HG02759 (cell line): ENCODE measurements around the gene LIG4.
A peak's percentile ranks its signal among the peaks of the same experiment; 100 is the strongest.
"Not testable (repeated sequence)": the region's sequence is repeated elsewhere in the genome, so short reads cannot be mapped to it uniquely, and the experiment has no call there.

Experiments used
- ATAC-seq: cut with Tn5 transposase; IDR thresholded peaks from one replicate; pipeline ENCODE4 v1.9.1; 2021; ENCODE audit warnings: mild to moderate bottlenecking, moderate library complexity; ENCODE audit not compliant: unreplicated experiment

Gene LIG4

DNA sequence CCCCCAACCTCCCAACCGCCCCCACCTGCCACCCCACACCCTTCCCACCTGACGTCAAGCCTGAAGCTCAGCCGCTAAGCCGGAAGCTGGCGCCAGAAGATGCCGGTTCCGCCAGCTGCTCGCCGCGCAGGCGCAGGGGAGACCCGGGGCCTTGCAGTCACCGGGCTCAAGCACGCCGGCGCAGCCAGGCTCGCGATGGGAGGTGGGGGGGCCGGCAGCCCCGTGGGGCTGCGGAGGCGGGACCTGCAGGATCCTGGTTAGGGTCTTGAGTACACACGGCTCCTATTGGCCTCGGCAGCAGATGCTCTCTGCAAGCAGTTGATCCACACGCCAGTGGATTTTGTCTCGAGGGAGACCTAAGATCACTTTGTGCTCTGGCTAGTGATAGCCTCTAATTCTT lies at the start of gene LIG4:
LIG4 (minus strand) TSS at position 101 of the 400 bp plus-strand sequence. CDS start 4,268 bp downstream, outside the sequence.
- ATAC-seq: peak; percentile 74

DNA sequence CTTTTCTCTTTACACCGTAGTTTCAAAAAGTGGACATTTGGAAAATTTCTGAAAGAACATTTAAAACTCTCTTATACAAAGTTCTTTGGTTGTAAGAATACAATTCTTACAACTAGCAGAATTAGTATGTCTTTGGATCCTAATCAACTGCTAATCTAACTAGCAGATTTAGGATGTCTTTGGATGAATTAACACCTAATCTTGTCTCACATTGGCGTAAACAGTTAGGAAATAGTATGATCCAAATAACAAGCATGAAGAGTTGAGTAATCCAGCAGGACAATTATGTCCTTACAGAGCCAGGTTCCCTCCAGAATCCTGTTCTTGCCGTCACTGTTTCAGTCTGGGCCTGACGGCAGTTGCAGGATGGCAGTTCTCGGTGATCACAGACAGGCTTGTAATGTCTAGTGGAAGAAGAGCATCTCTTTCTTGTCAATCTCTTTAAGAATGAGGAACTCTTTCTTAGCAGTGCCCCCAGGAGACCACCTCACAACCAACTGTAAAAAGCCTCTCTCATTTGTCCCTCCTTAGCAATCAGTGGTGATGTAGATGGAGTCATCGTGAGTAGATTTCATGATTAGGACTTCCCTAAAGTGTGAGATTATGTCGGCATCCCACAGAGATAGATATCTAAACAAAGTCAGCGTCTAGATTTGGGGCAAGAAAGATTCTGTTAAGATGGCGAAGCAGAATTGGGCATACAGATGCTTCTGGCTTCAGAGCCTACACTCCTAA lies 48.5 kb upstream of the LIG4 start:
- ATAC-seq: no peak

DNA sequence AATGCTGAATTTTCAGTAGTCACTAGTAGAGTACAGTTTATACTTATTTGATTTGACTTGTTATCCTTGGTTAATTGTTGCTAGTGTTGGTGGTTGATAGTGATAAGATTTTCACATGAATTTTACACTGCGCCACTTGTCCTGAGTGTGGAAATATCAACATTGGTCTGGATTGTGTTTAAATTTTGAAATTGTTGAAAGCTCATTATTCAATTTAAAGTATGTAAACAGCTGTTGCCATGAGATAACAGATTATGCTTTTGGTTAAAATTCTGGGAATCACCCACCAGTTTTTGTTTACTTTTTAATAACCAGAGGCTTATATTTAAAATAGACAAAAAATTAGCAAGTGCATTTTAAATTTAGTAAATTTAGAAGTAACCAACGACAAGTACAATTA lies 41.9 kb upstream of the LIG4 start:
- ATAC-seq: no peak

DNA sequence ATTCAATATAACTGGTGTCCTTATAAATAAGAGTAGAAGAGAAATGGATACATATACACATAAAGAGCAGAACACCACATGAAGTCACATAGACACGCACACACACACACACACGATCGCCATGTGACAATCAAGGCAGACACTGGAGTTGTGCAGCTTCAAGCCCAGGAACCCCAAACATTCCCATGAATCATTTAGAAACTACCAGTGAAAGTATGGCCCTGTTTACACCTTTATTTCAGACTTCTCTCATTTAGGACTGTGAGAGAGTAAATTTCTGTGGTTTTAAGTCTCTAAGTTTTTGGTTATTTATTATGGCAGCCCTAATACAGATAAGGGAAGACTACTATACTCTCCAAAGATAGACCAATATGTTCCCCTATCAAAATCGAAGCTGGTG lies 33.8 kb upstream of the LIG4 start:
- peak; percentile 87 for ATAC-seq

DNA sequence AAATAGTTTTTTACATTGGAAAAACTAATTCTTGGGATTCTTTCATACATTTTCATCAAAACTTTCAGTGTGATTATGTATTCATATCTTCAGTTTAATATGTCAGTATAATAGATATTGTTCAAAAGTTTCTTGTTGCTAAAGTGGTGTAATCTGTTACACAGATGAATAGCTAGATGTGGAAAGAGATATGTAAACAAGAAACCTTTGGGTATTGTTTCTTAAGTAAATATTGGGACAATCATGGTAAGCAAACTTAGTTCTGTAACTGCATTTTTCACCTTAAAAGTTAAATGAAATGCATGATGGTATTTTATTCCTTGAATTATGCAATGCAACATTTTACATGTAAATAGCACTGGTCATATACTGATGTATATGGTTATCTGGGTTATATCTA lies 15.0 kb upstream of the LIG4 start:
- ATAC-seq: no peak

DNA sequence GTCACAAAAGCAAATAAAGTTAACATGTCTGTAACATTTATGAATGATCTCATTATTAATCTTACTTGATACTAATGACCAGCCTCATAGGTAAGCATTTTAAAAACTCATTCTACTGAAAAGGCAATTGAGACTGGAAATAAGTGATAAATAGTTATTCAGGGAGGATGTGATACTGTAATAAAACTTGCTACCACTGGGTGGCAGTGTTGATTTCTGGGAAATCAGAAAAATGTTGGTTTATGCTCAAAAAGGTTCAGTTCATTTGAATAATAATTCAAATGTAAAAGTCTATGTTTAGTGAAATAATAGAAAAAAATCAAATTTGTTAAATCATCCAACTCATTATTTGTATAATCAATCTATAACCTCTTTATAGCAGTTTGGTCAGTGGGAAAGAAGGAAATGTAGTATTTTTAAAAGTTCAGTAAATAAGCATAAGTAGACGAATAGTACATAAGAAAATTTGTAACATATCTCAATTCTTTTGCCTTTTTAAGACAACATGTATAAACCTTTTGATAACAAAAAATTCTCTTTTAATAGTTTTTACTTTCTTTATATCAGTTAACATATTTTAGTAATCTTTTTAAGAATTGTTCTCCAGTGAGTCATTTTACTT lies 12.4 kb upstream of the LIG4 start:
- ATAC-seq: no peak

DNA sequence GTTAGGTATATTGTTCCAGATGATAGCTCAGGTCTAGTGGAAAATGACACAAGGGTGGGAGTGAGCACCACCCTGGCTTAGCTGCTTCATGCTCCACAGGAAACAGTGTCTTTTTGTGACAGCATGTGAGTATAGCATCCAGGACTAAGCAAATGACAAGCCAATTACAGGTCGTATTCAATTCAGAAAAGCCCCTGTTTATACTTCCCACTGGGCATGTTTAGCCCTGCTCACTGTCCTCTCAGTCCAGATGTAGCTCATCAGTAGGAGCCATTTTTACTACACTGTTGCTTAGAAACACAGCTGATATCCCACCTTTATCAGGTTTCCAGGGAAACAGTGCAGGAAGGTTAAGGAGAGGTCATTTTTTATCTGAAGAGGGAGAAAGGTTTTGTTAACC lies 10.8 kb upstream of the LIG4 start:
- peak; percentile 56 for ATAC-seq

DNA sequence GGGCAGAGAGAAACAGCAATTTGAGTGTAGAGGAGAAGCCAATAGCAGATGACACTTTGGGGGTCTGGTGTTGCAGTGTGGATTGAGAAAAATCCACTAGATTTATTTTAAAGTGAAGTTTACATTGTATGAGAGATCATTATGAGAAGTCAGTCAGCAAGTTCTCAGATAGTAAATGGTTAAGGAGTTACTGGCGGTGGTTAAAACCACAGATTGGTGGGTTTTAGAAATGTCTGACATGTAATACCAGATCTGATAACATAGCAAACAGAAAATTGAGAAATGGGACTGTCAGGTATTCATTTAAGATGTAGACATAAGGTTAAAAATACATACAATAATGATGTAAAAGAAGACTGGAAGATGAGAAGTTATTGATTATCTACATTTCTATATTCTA lies 10.1 kb upstream of the LIG4 start:
- ATAC-seq: peak; percentile 68

DNA sequence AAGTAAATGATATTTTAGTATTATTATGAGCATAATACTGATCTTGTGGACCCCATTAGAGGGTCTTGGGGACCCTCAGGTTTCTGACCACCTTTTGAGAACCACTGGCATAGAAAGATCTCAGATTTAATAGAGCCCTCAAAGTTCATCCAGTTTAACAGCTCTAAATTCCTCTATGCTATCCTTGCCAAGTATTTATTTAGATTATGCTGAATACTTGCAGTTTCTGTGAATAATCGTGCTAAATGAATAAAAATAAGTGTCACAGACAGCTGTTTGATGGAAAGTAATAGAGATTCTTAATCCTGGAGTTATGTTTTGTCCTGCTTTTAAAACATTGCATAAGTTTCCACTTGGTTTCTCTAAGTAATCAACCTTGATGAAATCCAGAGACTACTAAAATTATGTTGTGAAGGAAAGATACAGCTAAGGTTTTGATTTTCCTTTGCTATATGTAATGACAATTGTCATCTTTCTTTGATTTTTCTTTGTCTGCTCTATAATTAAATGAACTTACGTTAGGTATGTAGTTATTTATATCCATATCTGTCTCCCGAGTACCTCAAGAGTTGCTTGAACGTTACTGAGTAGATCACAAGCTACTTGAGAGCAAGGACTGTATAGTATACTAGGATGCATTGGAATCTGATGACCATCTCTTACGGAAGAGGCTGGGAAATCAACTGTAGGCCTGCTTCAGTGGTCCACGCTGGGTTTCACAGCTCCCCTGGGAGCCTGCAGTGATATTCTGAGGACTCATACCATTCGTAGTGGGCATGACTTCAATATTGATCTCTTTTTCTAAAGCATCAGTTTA lies 8.6 kb upstream of the LIG4 start:
- no peak for ATAC-seq

DNA sequence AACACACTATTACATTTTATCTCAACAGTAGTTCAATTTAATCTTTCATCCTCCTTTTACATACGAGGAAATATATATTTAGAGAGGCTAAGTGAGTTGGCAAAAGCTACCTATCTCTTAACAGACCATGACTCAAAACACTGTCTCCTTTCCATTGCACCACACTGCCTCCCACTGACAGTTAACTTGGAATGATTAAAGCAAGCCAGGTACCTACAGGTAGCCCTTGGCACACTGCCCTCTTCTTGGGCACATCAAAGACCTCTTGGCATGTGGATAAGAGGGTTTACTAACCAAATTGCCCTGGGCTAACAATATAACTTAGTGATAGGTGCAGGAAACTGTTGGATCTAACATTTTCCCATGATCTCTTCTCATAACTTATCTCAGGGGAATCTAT lies 4.7 kb upstream of the LIG4 start:
- ATAC-seq: no peak

DNA sequence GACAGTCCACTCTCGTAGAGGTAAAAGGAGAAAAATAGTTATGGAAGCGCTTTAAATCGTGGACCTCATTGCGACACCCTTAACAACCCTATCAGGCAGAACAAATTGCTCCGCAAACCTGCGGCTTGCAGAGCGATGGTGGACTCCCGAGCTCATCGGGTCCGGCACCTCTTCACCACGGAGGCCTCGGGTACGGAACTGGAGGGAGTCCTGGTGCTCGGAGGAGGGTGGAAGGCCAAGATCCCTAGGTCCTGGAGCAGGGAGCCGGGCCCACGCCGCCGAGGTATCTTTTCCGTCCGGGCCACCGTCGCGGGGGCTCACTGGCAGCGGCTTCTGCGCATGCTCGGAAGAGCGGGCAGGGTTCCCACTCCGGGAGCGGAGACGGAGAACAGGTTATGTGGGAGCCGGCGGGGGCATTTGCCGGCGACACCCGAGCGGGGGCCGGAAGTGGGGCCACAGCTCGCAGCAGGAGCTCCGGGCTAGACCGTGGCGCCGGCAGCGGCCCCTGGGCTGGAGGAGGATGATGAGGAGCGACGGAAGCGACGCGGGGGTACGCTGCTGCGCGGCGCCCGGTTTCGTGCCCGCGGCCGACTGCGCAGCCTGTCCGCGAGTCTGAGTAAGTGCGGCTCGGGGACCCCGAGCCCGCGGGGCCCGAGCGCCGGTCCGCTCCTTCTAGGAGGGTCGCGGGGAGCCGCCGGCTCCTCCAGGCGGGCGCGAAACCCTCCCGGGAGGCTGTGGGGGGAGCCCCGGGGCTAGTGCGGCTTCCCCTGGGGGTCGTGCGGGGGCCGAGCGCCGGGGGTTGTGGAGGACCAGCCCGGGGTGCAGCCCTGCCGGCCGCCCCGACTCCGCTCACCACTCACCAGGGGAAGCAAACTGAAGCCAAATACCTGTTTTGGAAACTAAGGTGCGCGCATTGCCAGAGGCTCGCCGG lies 3.0 kb upstream of the LIG4 start, which contains the start of gene ABHD13:
ABHD13 (plus strand) TSS at position 349 of the 931 bp plus-strand sequence. CDS start 10,827 bp downstream, outside the sequence.
- ATAC-seq: peak; percentile 82

DNA sequence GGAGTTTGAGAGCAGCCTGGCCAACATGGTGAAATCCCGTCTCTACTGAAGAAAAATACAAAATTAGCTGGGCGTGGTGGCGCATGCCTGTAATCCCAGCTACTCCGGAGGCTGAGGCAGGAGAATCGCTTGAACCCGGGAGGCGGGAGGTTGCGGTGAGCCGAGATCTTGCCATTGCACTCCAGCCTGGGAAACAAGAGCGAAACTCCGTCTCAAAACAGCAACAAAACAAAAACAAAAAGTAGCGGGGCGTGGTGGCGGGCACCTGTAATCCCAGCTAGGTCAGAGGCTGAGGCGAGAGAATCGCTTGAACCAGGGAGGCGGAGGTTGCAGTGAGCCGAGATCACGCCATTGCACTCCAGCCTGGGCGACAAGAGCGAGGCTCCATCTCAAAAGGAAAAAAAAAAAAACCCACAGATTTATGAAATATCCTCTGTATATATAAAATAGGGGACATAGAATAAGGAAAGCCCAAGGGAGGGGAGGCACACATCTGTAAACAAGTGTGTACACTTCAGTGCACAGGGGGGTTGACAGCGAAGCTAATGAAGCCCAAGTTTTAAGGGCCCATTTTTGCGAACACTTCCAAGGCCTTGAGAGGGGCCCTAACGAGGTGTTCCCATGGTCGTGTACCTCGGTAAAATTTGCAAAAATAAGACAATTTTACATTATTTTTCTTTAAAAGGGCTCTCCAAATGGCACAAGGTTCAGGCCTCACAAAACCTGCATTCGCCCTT lies 2.1 kb upstream of the LIG4 start:
- not testable (repeated sequence) for ATAC-seq

DNA sequence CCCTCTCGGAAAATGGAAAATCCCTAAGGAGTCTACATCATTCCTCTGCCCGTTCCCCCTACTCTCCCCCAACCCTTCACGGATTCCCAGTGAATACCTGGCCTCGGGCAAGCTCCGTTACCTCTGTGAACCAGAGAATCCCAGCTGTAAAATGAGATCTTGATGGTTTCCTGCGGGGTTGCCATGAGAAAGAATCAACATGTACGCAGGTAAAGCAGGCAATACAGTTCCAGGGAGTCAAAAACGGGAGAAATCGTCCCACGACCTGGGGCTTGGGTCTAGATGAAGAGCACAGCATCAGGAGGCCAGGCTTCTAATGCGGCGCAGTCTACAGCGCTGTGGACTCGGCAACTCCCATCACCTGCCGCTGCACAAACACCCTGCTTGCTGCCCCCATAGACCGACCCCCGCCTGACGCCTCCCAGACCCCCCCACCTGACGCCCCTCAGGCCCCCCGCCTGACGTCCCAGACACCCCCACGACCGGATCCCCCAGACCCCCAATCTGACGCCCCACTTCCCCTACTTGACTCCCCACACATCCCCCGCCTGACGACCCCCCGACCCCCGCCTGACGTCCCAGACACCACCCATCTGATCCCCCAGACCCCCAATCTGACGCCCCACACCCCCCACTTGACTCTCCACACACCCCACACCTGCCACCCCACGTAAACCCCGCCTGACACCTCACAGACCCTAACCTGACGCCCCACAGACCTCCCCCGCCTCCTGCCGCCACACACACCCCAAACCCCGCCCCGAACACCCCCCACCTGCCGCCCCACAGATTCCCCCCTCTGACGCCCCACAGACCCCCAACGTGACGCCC lies 680 bp downstream of the LIG4 start:
- no peak for ATAC-seq

DNA sequence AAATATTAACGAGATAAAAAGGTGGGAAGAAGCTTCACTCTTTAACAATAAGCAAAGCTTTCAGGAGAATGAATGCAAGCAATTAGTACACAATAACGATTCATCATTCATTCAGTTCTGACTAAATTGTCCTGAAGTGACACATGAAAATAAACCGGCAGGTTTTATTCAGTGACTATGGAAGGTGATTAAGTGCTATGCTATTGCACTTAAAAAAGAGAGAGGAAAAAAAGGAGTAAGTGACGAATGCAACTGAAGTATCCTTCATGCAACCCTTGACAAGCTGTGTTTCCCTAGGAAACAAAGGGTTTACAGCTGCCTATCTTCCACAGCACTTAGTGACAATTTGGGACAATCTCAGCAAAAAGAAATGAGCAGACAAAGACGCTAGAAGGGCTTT lies 1.4 kb downstream of the LIG4 start:
- ATAC-seq: no peak

DNA sequence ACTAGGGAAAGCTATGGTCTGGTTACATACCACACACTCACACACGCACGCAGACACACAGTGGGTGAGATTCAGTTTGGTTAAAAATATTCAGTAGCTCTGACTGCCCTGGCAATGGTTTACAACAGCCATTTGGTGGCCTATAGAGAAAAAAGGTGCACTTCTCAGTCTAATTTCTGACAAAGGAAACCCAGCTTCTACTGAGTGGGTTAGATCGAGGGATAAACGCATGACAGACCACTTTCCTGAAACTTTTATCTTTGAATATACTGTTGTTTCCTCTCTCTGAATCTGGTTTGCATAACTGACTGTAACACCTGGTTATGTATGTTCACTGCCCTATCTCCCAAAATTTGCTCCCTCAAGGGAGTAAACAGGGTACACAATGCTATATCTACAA lies 2.5 kb downstream of the LIG4 start:
- peak; percentile 31 for ATAC-seq

DNA sequence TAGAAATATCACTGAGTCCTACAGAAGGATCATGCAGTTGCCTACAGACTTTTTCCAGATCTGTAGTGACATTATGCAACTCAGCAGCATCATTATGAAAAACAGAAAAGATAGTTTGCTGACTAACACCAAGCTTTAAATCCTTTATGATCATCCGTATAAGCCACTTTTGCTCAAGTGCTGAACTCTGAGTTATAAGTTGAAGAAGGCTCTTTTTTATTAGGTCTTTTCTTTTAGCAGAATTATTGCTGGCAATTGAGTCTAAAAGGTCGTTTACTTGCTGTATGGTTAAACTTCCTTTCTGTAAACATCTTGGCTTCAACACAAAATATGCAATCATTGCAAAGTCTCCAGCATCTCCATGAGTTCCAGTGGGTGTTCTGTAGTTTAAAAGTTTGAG lies 4.8 kb downstream of the LIG4 start:
- ATAC-seq: no peak

DNA sequence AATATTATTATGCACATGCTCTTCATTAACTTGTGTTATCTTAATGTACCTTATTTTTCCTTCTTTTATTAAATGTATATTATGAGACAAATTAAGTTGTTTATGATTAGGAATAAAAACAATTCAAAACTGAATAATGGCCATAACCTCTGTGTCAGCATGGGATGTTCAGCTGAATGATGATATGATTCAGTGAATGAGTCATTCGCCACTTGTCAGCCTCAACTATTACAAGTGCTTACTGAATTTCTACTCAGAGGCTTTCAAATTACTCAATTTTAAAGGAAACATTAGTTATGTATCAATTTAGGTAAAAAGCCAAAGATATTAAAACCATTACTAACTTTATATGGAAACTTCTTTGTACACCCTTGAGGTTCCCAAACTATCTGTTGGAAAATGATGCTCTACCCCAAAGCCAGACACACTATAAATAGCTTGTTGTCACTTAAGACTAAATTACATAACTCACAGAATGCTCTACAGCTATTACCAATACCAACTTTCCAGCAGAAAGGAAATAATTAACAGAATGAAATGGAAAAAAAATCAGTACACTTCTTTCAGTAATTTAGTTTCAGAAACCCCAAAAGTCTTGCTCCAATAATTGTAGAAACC lies 14.4 kb downstream of the LIG4 start:
- no peak for ATAC-seq

DNA sequence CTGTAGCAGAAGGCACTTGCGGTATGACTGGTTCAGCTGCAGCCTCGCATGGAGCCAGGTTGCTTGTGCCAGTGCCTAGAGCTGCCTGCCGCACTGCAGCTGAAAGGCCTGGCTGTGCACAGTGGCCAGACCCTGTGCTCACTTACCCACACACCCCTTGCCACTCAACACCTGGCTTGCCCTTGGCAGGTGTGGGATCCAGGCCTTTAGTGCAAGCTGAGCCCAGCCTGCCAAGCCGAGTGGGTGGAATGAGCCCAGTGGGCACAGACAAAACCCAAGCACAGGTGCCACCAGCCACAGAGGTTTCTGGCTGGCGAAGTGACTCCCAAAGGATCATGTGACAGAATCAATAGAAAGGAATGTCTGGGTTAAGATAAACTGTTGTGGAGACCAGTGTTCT lies 19.5 kb downstream of the LIG4 start:
- no peak for ATAC-seq

DNA sequence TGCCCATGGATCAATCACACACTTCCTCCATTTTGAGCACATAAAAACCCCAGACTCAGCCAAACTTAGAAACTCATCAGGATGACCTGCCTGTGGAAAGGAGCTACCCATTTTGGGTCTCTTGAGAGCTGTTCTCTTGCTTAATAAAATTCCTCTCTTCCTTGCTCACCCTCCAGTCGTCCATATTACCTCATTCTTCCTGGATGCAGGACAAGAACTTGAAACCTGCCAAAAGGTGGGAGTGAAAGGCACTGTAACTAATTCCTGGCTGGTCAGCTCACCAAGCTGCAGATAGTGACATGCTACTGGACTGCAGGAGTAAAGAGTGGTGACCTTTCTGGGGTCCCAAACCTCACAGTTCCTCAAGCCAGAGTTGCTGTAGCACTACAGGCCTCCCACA lies 20.2 kb downstream of the LIG4 start:
- no peak for ATAC-seq
